ENCODE data around the gene OR2T11. TPM values are rescaled to one million over a fixed set of nuclear protein-coding genes. Genes with fewer than 3 reads are reported as not detected.
"Not testable (repeated sequence)": the region's sequence is repeated elsewhere in the genome, so short reads cannot be mapped to it uniquely, and the experiment has no call there.

The OR2T11 gene
- total RNA-seq, 2 donors from 2014 or later, result not detected

- Histone ChIP-seq H3K4me1 (no peaks in the 10 kb centered on the region), H3K9ac (ENCODE audit: low read depth in 2 of 2, low read length in 2 of 2) (no peak overlapping the region), H3K36me3 (no peaks in the 10 kb centered on the region), H3K4me3 (no peak overlapping the region), H3K9me3 (no peaks in the 10 kb centered on the region), H3K27ac (no peak overlapping the region), H3K27me3 (no peaks in the 10 kb centered on the region)
- no peak for TF ChIP-seq CTCF (IDR thresholded peaks at IDR 0.05)
- DNase-seq, result no peak
- intact Hi-C loops (cut with DNase I), result no loop called here
These were observed 58.5 kb downstream of the OR2T11 start for GRCh38 chr1:248576260-248576980.

GRCh38 chr1:248574657-248575056 is 60.2 kb downstream of the OR2T11 start, which contains the start of gene OR2T34:
Gene OR2T34, minus strand, starts transcription at chr1:248574757. Its CDS starts 0 bp downstream, at chr1:248574757.
- H3K27ac ChIP-seq; H3K27me3 ChIP-seq; DNase-seq; H3K36me3 ChIP-seq; H3K4me1 ChIP-seq; H3K4me3 ChIP-seq; intact Hi-C loops (cut with DNase I); H3K9me3 ChIP-seq; H3K9ac ChIP-seq (ENCODE audit: low read depth in 2 of 2, low read length in 2 of 2): not testable (repeated sequence)

GRCh38 chr1:248573856-248574255 is 61.0 kb downstream of the OR2T11 start:
- H3K27me3 ChIP-seq; H3K4me1 ChIP-seq; intact Hi-C loops (cut with DNase I); H3K36me3 ChIP-seq; DNase-seq; H3K9me3 ChIP-seq; H3K9ac ChIP-seq (ENCODE audit: low read depth in 2 of 2, low read length in 2 of 2); H3K27ac ChIP-seq; H3K4me3 ChIP-seq: not testable (repeated sequence)

Other genes starting within 250 kb of the OR2T11 start
- not detected for gene OR2T1, start 232.0 kb downstream of the OR2T11 start, total RNA-seq
- gene OR2T2, start 189.5 kb downstream of the OR2T11 start, total RNA-seq, result not detected
- gene OR2T3, start 161.7 kb downstream of the OR2T11 start, total RNA-seq, result not detected
- gene OR2T5, start 146.5 kb downstream of the OR2T11 start, total RNA-seq, result not detected
- gene OR2G6, start 127.0 kb downstream of the OR2T11 start, total RNA-seq, result not detected
- not detected for gene OR2T29, start 72.3 kb downstream of the OR2T11 start, total RNA-seq
- not detected for gene OR2T34, start 60.3 kb downstream of the OR2T11 start, total RNA-seq
- not detected for gene OR2T10, start 37.4 kb downstream of the OR2T11 start, total RNA-seq
- not detected for gene OR2T35, start 10.2 kb upstream of the OR2T11 start, total RNA-seq
- gene OR2T27, start 20.4 kb upstream of the OR2T11 start, total RNA-seq, result not detected
- gene OR14I1, start 67.7 kb upstream of the OR2T11 start, total RNA-seq, result not detected
- 100 to 1,000 TPM in 1 of 2 donors, 10 to 100 TPM in 1; 40.8 to 310 TPM for gene LYPD8, start 120.7 kb upstream of the OR2T11 start, total RNA-seq
- 10 to 100 TPM; 24.2 to 30.5 TPM for gene SH3BP5L, start 190.8 kb upstream of the OR2T11 start, total RNA-seq
- gene ZNF672, start 203.1 kb upstream of the OR2T11 start, total RNA-seq, result 10 to 100 TPM; 27.8 to 57.4 TPM
- 10 to 100 TPM; 20.9 to 46.9 TPM for gene ZNF692, start 224.0 kb upstream of the OR2T11 start, total RNA-seq

Measured in colonic mucosa (tissue), 4 donors.